H54 (cell line): ENCODE measurements around the gene SV2C.
"Not testable (repeated sequence)": the region's sequence is repeated elsewhere in the genome, so short reads cannot be mapped to it uniquely, and the experiment has no call there.

ENCODE experiments used
- DNase-seq: peaks from one replicate; pipeline ENCODE4 v3.0.0; 2011; ENCODE audit warnings: low spot score, mixed read lengths; ENCODE audit not compliant: insufficient read length
- FAIRE-seq: peaks from 3 replicates; lab custom pipeline; 2011; peaks lifted over from hg19 to GRCh38; lab: Jason Lieb, UNC
- POLR2A ChIP-seq: IDR thresholded peaks from 2 replicates; pipeline ENCODE4 v1.6.1; 2011; ENCODE audit warnings: low read depth, mild to moderate bottlenecking, low read length

Gene SV2C

GRCh38 chr5:76289692-76290091, 206.5 kb downstream of the SV2C start:
- FAIRE-seq (no peak), DNase-seq (no peak)
- TF ChIP-seq POLR2A = no peak

GRCh38 chr5:76290321-76290757, 207.2 kb downstream of the SV2C start:
- DNase-seq = no peak
- FAIRE-seq = no peak
- TF ChIP-seq POLR2A = no peak

GRCh38 chr5:76291305-76292077, 208.3 kb downstream of the SV2C start:
- DNase-seq (no peak), FAIRE-seq (no peak)
- TF ChIP-seq POLR2A = no peak

- DNase-seq (no peak), FAIRE-seq (no peak)
- no peak for TF ChIP-seq POLR2A
Observed at GRCh38 chr5:76292620-76293322, 209.6 kb downstream of the SV2C start.

- DNase-seq (no peak), FAIRE-seq (no peak)
- no peak for TF ChIP-seq POLR2A
Observed at GRCh38 chr5:76294573-76294972, 211.4 kb downstream of the SV2C start.

GRCh38 chr5:76298852-76299251, 215.7 kb downstream of the SV2C start:
- FAIRE-seq = no peak
- DNase-seq = no peak
- TF ChIP-seq POLR2A = no peak

- no peak for FAIRE-seq
- no peak for TF ChIP-seq POLR2A
- no peak for DNase-seq
Observed at GRCh38 chr5:76299592-76299991, 216.4 kb downstream of the SV2C start.

- not testable (repeated sequence) for FAIRE-seq, DNase-seq
Observed at GRCh38 chr5:76301932-76302331, 218.7 kb downstream of the SV2C start.

GRCh38 chr5:76302661-76303060, 219.5 kb downstream of the SV2C start:
- not testable (repeated sequence) for FAIRE-seq

GRCh38 chr5:76303921-76304320, 220.7 kb downstream of the SV2C start:
- DNase-seq (no peak), FAIRE-seq (no peak)
- no peak for TF ChIP-seq POLR2A

More at GRCh38 chr5:76302661-76303060, 219.5 kb downstream of the SV2C start:
- DNase-seq = not testable (repeated sequence)

- DNase-seq (no peak), FAIRE-seq (no peak)
- no peak for TF ChIP-seq POLR2A
Observed at GRCh38 chr5:76305269-76305668, 222.1 kb downstream of the SV2C start.

- DNase-seq = no peak
- no peak for FAIRE-seq
- TF ChIP-seq POLR2A = no peak
Observed at GRCh38 chr5:76305775-76306174, 222.6 kb downstream of the SV2C start.

GRCh38 chr5:76310208-76310607, 227.0 kb downstream of the SV2C start:
- DNase-seq = no peak
- FAIRE-seq = no peak
- TF ChIP-seq POLR2A = no peak

GRCh38 chr5:76312783-76313182, 229.6 kb downstream of the SV2C start:
- no peak for FAIRE-seq

GRCh38 chr5:76314643-76315042, 231.5 kb downstream of the SV2C start:
- TF ChIP-seq POLR2A = no peak
- DNase-seq = no peak
- no peak for FAIRE-seq

More at GRCh38 chr5:76312783-76313182, 229.6 kb downstream of the SV2C start:
- no peak for DNase-seq
- no peak for TF ChIP-seq POLR2A
